ENCODE measurements around the gene CENPN. TPM values are rescaled to one million over a fixed set of nuclear protein-coding genes. Genes with fewer than 3 reads are reported as not detected.

CENPN gene
- total and polyA plus RNA-seq, 2 of the 13 experiments (the other 11 are each of a cell fraction or from before 2014, with no cell fraction given), result 29.7 to 129 TPM

DNA sequence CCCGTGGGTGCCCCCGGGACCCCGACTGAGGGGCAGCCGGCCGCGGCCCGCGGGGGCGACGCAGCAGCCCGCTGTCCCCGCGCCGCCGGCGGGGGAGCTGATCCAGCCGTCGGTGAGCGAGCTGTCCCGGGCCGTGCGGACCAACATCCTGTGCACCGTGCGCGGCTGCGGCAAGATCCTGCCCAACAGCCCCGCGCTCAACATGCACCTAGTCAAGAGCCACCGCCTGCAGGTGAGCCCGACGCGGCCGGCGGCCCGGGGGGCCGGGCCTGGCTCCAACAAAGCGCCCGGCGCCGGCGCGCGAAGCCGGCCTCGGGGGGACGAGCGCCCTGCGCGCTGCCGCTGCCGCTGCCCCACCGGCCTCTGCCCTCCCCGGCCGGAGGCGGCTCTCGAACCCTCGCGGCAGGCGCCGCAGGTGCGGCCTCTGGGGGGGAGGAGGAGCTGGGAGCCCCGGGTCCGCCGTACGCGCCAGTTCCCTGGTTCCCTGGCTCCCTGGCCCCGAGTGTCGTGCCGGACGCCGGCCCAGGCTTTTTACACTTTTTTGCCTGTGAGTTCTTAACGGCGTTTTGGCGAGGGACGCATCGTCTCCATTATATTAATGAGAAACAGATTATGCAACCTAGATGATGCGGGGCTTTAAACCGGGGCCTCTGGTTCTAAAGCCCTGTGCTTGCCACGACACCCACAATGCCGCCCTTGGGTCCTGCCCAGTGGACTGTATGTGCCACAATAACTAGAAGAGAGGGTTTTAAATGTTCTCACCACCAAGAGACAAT, 29.1 kb downstream of the CENPN start (continued):
- TF ChIP-seq NFE2 (CRISPR knock-in tag; IDR thresholded peaks at IDR 0.05) (no peak), JARID2 (CRISPR knock-in tag; IDR thresholded peaks at IDR 0.05; ENCODE audit: insufficient replicate concordance) (no peak), MAFK (conservative IDR thresholded peaks at IDR 0.05 in 1 of 2, IDR thresholded peaks at IDR 0.05 in 1 of 2; ENCODE audit: low read length in 2 of 2) (no peak), ZNF598 (CRISPR knock-in tag; IDR thresholded peaks at IDR 0.05; ENCODE audit: borderline replicate concordance) (peak; percentile 52; the same call in 1 of the 2 replicates), ZHX2 (IDR thresholded peaks at IDR 0.05; ENCODE audit: low read depth) (no peak), ZHX2 (CRISPR knock-in tag; IDR thresholded peaks at IDR 0.05; ENCODE audit: borderline replicate concordance) (no peak), KAT2B (IDR thresholded peaks at IDR 0.05; ENCODE audit: borderline replicate concordance, low read depth, low read length) (no peak), ZFP36L1 (CRISPR knock-in tag; IDR thresholded peaks at IDR 0.05) (no peak), ZNF24 (IDR thresholded peaks at IDR 0.05) (no peak), ZKSCAN1 (IDR thresholded peaks at IDR 0.05; ENCODE audit: low read length) (no peak), ZNF136 (CRISPR knock-in tag; IDR thresholded peaks at IDR 0.05; ENCODE audit: low read depth) (no peak), RBAK (CRISPR knock-in tag; IDR thresholded peaks at IDR 0.05) (no peak), CENPX (CRISPR knock-in tag; IDR thresholded peaks at IDR 0.05) (no peak), GLI4 (CRISPR knock-in tag; IDR thresholded peaks at IDR 0.05; ENCODE audit: borderline replicate concordance) (0 out of 2 replicates have a peak, but pooled peaks have one; percentile 5), THAP9 (CRISPR knock-in tag; IDR thresholded peaks at IDR 0.05; ENCODE audit: borderline replicate concordance) (peak; percentile 97), ZNF788 (CRISPR knock-in tag; IDR thresholded peaks at IDR 0.05; ENCODE audit: borderline replicate concordance) (no peak)
- TF ChIP-seq, protein P1, sequence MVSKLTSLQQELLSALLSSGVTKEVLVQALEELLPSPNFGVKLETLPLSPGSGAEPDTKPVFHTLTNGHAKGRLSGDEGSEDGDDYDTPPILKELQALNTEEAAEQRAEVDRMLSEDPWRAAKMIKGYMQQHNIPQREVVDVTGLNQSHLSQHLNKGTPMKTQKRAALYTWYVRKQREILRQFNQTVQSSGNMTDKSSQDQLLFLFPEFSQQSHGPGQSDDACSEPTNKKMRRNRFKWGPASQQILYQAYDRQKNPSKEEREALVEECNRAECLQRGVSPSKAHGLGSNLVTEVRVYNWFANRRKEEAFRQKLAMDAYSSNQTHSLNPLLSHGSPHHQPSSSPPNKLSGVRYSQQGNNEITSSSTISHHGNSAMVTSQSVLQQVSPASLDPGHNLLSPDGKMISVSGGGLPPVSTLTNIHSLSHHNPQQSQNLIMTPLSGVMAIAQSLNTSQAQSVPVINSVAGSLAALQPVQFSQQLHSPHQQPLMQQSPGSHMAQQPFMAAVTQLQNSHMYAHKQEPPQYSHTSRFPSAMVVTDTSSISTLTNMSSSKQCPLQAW (CRISPR knock-in tag; IDR thresholded peaks at IDR 0.05), result peak; percentile 37; the same call in 1 of the 2 replicates

Measured in HepG2 (cell line).